Endothelial cell of umbilical vein (primary cell): ENCODE results near the gene DPH1. TPM values are rescaled to one million over a fixed set of nuclear protein-coding genes. Genes with fewer than 3 reads are reported as not detected.

Experiments used
- BruUV-seq: library from RNA; stranded (reverse); fragments of 400-500 nt; replicated peaks from 2 replicates; lab custom pipeline; 2021; lab: Mats Ljungman, UMichigan
- CTCF ChIA-PET: fragments of 300-600, 350-600 bp; sonication (Branson Sonifier 250); formaldehyde crosslinking; loops from one replicate; lab custom pipeline; 2021; ENCODE audit warnings: antibody characterized with exemption, inconsistent platforms; lab: Charles Lee
- POLR2A ChIA-PET: fragments of 300-600, 350-600 bp; sonication (Branson Sonifier 250); formaldehyde crosslinking; loops from one replicate; lab custom pipeline; 2021; ENCODE audit warnings: antibody characterized with exemption, inconsistent platforms; lab: Charles Lee
- DNase-seq: peaks from one replicate; pipeline ENCODE4 v3.0.0-alpha.2; 2011; ENCODE audit warnings: low read depth, low spot score
- FAIRE-seq: peaks from 2 replicates; lab custom pipeline; 2011; peaks lifted over from hg19 to GRCh38; lab: Jason Lieb, UNC
- H2AFZ ChIP-seq: 2 replicates; pipeline ENCODE4 v1.6.0; 2012; ENCODE audit warnings: low read depth, low read length, control low read depth, inconsistent platforms
- H3K27ac ChIP-seq: 2 replicates; pipeline ENCODE4 v1.5.1; 2011; ENCODE audit warnings: low read depth, mild to moderate bottlenecking, control low read depth, low read length, moderate library complexity; ENCODE audit not compliant: insufficient read depth
- H3K27me3 ChIP-seq, 2 experiments: 2 replicates each; pipeline versions ENCODE4 v1.6.0 to v1.6.1; 2011; ENCODE audit warnings: low read length in 2 of 2, mixed read lengths in 1 of 2; ENCODE audit not compliant: control insufficient read depth in 2 of 2, insufficient read depth in 2 of 2
- H3K36me3 ChIP-seq, 2 experiments: 2 replicates in 1 of 2; 3 replicates in 1 of 2; pipeline ENCODE4 v1.5.1; 2011; ENCODE audit warnings: low read length in 2 of 2, mild to moderate bottlenecking in 1 of 2, moderate library complexity in 1 of 2; ENCODE audit not compliant: control insufficient read depth in 2 of 2, insufficient read depth in 2 of 2; ENCODE audit errors: extremely low read depth in 1 of 2
- H3K4me1 ChIP-seq: 3 replicates; pipeline ENCODE4 v1.5.1; 2011; ENCODE audit warnings: mild to moderate bottlenecking, low read length; ENCODE audit not compliant: control insufficient read depth, insufficient read depth; ENCODE audit errors: extremely low read depth
- H3K4me2 ChIP-seq: 2 replicates; pipeline ENCODE4 v1.6.1; 2011; ENCODE audit warnings: low read length, control low read depth, mixed read lengths; ENCODE audit not compliant: insufficient read depth
- H3K4me3 ChIP-seq, 3 experiments: fragments of 200-600 bp in 1 of 3; sonication (generic), shearing (Covaris generic) in 1 of 3; replicated peaks in 1 of 3; 2 replicates each; pipeline ENCODE4 v1.5.1; 2011 to 2016; ENCODE audit warnings: control low read depth in 3 of 3, low read length in 3 of 3, mild to moderate bottlenecking in 2 of 3, inconsistent platforms in 1 of 3, low read depth in 1 of 3, moderate library complexity in 1 of 3; ENCODE audit not compliant: insufficient read depth in 1 of 3
- H3K79me2 ChIP-seq: 2 replicates; pipeline ENCODE4 v1.6.0; 2012; ENCODE audit warnings: low read length, inconsistent platforms; ENCODE audit not compliant: control insufficient read depth, insufficient read depth
- H3K9ac ChIP-seq: replicated peaks from 2 replicates; pipeline ENCODE3; 2011; ENCODE audit warnings: low read length, control low read depth; ENCODE audit not compliant: insufficient read depth; ENCODE audit errors: extremely low read depth
- H3K9me1 ChIP-seq: replicated peaks from 3 replicates; pipeline ENCODE4 v1.6.0; 2011; ENCODE audit warnings: mild to moderate bottlenecking, low read length; ENCODE audit not compliant: control insufficient read depth, insufficient read depth; ENCODE audit errors: extremely low read depth
- H3K9me3 ChIP-seq: replicated peaks from 2 replicates; pipeline ENCODE4 v1.5.1; 2012; ENCODE audit warnings: low read length, inconsistent platforms; ENCODE audit not compliant: control insufficient read depth, insufficient read depth
- H4K20me1 ChIP-seq: replicated peaks from 2 replicates; pipeline ENCODE3; 2011; ENCODE audit warnings: mild to moderate bottlenecking, low read length; ENCODE audit not compliant: control insufficient read depth, insufficient read depth; ENCODE audit errors: extremely low read depth
- CTCF ChIP-seq, 2 donors: IDR thresholded peaks; 1 replicate in 1 of 2; 2 replicates in 1 of 2; pipeline ENCODE4 v1.5.1; 2011; ENCODE audit warnings: low read length in 2 of 2, mild to moderate bottlenecking in 2 of 2, moderate library complexity in 2 of 2, control low read depth in 1 of 2, inconsistent platforms in 1 of 2, low read depth in 1 of 2; ENCODE audit not compliant: insufficient read depth in 1 of 2; ENCODE audit errors: extremely low read depth in 1 of 2
- EZH2 ChIP-seq: IDR thresholded peaks from 2 replicates; pipeline ENCODE4 v1.6.1; 2012; ENCODE audit warnings: borderline replicate concordance, low read depth, mild to moderate bottlenecking, moderate library complexity, low read length, inconsistent platforms; ENCODE audit not compliant: severe bottlenecking
- FOS ChIP-seq: IDR thresholded peaks from 2 replicates; pipeline ENCODE4 v1.6.1; 2011; ENCODE audit warnings: mild to moderate bottlenecking, low read length, moderate library complexity, borderline replicate concordance; ENCODE audit not compliant: insufficient read depth
- GATA2 ChIP-seq: IDR thresholded peaks from 2 replicates; pipeline ENCODE4 v1.7.0; 2011; ENCODE audit warnings: low read depth, mild to moderate bottlenecking, moderate library complexity, mixed read lengths, low read length; ENCODE audit not compliant: insufficient read length, insufficient read depth
- JUN ChIP-seq: IDR thresholded peaks from 2 replicates; pipeline ENCODE4 v1.6.1; 2011; ENCODE audit warnings: borderline replicate concordance, low read depth; ENCODE audit not compliant: insufficient read length, insufficient read depth
- MAX ChIP-seq: IDR thresholded peaks from 2 replicates; pipeline ENCODE4 v1.6.1; 2011; ENCODE audit not compliant: insufficient read depth, insufficient read length
- MYC ChIP-seq: IDR thresholded peaks from one replicate; pipeline ENCODE4 v1.6.1; 2011; ENCODE audit warnings: mild to moderate bottlenecking, low read depth, low read length
- POLR2A ChIP-seq: IDR thresholded peaks from 2 replicates; pipeline ENCODE4 v1.6.1; 2012; ENCODE audit warnings: low read depth, mild to moderate bottlenecking, control low read depth, low read length
- POLR2AphosphoS5 ChIP-seq: IDR thresholded peaks from 2 replicates; pipeline ENCODE4 v1.6.1; 2012; ENCODE audit warnings: low read depth, mild to moderate bottlenecking, control low read depth, low read length, moderate library complexity; ENCODE audit not compliant: insufficient read depth
- dilution Hi-C: fragments of 300-500 bp; cut with MboI; formaldehyde crosslinking; loops from one replicate; pipeline ENCODE4 v1.15.0; 2019; ENCODE audit warnings: low sequenced_read_pairs; ENCODE audit not compliant: extremely low pct_ligation_motif_present
- intact Hi-C: fragments of 100-400 bp; cut with micrococcal nuclease; formaldehyde crosslinking; loops from one replicate; pipeline ENCODE4 v1.10.0; 2022
- polyA plus RNA-seq, 4 experiments: library from polyadenylated mRNA; depleted of rRNA in 3 of 4; stranded (reverse) in 3 of 4; unstranded in 1 of 4; fragments of >200 nt; gene quantifications; 2 replicates each; pipeline versions ENCODE4 v1.2.1 to v1.2.3, GENCODE V29; 2011 to 2012; ENCODE audit warnings: missing spikeins in 1 of 4
- total RNA-seq: library from RNA; stranded (reverse); gene quantifications from 2 replicates; pipeline ENCODE4 v1.2.3, GENCODE V29; 2021

The DPH1 gene
- total and polyA plus RNA-seq, 2 donors (not counting 3 experiments of a cell fraction or from before 2014, with no cell fraction given), result 37.8 to 45.6 TPM

- no peaks in the 10 kb centered on the region for H4K20me1 ChIP-seq
- H3K27me3 ChIP-seq, result no peaks in the 10 kb centered on the region
- POLR2A ChIA-PET, result interaction anchor here (0.5 kb wide), 1 partner anchor 138 kb away, joined by 6 read pairs; no protein-coding TSS in a partner anchor
- H3K4me1 ChIP-seq, result peaks cover 41% of the 10 kb centered on the region
- TF ChIP-seq EZH2 (no peak), POLR2AphosphoS5 (no peak), MAX (no peak), FOS (no peak), MYC (no peak), JUN (no peak), GATA2 (no peak), CTCF (IDR thresholded peaks at IDR 0.05; ENCODE audit: extremely low read depth in 1 of 2, insufficient read depth in 1 of 2, low read depth in 1 of 2, low read length in 2 of 2) (no peak), POLR2A (no peak)
- no peak overlapping the region for H3K4me3 ChIP-seq
- no peaks in the 10 kb centered on the region for H3K9me1 ChIP-seq
- CTCF ChIA-PET, result interaction anchor here (2.0 to 9.2 kb wide), 5 partner anchors 24 to 153 kb away, joined by 7 to 76 read pairs (median 21); partner anchors contain the start of gene HIC1
- no peak overlapping the region for H3K27ac ChIP-seq
- no peak for FAIRE-seq
- BruUV-seq, result no TSS peak
- DNase-seq, result no peak
- H3K4me2 ChIP-seq, result no peak overlapping the region
- dilution Hi-C loops, result no loop called here
- no peaks in the 10 kb centered on the region for H3K9me3 ChIP-seq
- intact Hi-C loops, result no loop called here
- no peak overlapping the region for H2AFZ ChIP-seq
- H3K9ac ChIP-seq, result no peak overlapping the region
- H3K36me3 ChIP-seq, result no peaks in the 10 kb centered on the region
- H3K79me2 ChIP-seq, result no peaks in the 10 kb centered on the region
These were observed 62.3 kb downstream of the DPH1 start for GRCh38 chr17:2092253-2092652.
